HG03442 (cell line): ENCODE data around the gene PHACTR3.
A peak's percentile ranks its signal among the peaks of the same experiment; 100 is the strongest.

ENCODE experiments used
- ATAC-seq: cut with Tn5 transposase; IDR thresholded peaks from one replicate; pipeline ENCODE4 v1.9.1; 2021; ENCODE audit warnings: mild to moderate bottlenecking, moderate library complexity; ENCODE audit not compliant: unreplicated experiment

The PHACTR3 gene

GRCh38 chr20:59772931-59773913 lies 168.9 kb downstream of the PHACTR3 start:
- ATAC-seq = no peak

GRCh38 chr20:59774204-59774641 lies 169.9 kb downstream of the PHACTR3 start:
- ATAC-seq = no peak

GRCh38 chr20:59774921-59775686 lies 170.8 kb downstream of the PHACTR3 start:
- no peak for ATAC-seq

GRCh38 chr20:59775687-59776055 lies 171.3 kb downstream of the PHACTR3 start:
- no peak for ATAC-seq

- no peak for ATAC-seq
Observed at GRCh38 chr20:59776059-59776603, 171.8 kb downstream of the PHACTR3 start.

GRCh38 chr20:59776626-59777330 lies 172.4 kb downstream of the PHACTR3 start:
- ATAC-seq = no peak

GRCh38 chr20:59777331-59777725 lies 173.0 kb downstream of the PHACTR3 start:
- ATAC-seq = no peak

- ATAC-seq = no peak
Observed at GRCh38 chr20:59777814-59778575, 173.7 kb downstream of the PHACTR3 start.

- no peak for ATAC-seq
Observed at GRCh38 chr20:59778615-59779200, 174.4 kb downstream of the PHACTR3 start.

- ATAC-seq = no peak
Observed at GRCh38 chr20:59779656-59780380, 175.5 kb downstream of the PHACTR3 start.

- no peak for ATAC-seq
Observed at GRCh38 chr20:59780494-59781185, 176.3 kb downstream of the PHACTR3 start.

- ATAC-seq = no peak
Observed at GRCh38 chr20:59781226-59781625, 176.9 kb downstream of the PHACTR3 start.

GRCh38 chr20:59782986-59783640 lies 178.8 kb downstream of the PHACTR3 start:
- peak; percentile 49 for ATAC-seq

GRCh38 chr20:59783641-59784010 lies 179.3 kb downstream of the PHACTR3 start:
- no peak for ATAC-seq

GRCh38 chr20:59784365-59784764 lies 180.0 kb downstream of the PHACTR3 start:
- ATAC-seq = no peak

GRCh38 chr20:59784791-59785668 lies 180.7 kb downstream of the PHACTR3 start:
- no peak for ATAC-seq

- ATAC-seq = no peak
Observed at GRCh38 chr20:59785669-59785959, 181.3 kb downstream of the PHACTR3 start.
